ENCODE data around the gene KRTAP5-3. TPM values are rescaled to one million over a fixed set of nuclear protein-coding genes. Genes with fewer than 3 reads are reported as not detected.
"Not testable (repeated sequence)": the region's sequence is repeated elsewhere in the genome, so short reads cannot be mapped to it uniquely, and the experiment has no call there.

KRTAP5-3 gene
- total RNA-seq, 4 donors from 2014 or later: not detected

DNA sequence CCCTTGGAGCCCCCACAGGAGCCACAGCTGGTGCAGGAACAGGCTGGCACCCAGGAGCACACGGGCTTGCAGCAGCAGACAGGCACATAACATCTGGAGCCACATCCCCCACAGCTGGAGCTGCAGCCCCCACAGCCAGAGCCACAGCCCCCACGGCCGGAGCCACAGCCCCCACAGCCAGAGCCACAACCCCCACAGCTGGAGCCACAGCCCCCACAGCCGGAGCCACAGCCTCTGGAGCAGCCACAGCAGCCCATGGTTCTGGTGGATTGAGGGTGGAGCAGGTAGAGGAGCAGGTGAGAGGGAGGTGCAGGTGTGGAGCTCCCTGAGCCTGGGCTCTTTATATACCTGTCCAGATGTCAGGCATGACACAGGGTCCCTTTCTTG lies 10.3 kb downstream of the KRTAP5-3 start, which contains the start of gene KRTAP5-2:
Gene KRTAP5-2 (minus strand): TSS at position 301 of the 387 bp plus-strand sequence. CDS start 44 bp downstream, at position 257.
- TF ChIP-seq, protein P1, sequence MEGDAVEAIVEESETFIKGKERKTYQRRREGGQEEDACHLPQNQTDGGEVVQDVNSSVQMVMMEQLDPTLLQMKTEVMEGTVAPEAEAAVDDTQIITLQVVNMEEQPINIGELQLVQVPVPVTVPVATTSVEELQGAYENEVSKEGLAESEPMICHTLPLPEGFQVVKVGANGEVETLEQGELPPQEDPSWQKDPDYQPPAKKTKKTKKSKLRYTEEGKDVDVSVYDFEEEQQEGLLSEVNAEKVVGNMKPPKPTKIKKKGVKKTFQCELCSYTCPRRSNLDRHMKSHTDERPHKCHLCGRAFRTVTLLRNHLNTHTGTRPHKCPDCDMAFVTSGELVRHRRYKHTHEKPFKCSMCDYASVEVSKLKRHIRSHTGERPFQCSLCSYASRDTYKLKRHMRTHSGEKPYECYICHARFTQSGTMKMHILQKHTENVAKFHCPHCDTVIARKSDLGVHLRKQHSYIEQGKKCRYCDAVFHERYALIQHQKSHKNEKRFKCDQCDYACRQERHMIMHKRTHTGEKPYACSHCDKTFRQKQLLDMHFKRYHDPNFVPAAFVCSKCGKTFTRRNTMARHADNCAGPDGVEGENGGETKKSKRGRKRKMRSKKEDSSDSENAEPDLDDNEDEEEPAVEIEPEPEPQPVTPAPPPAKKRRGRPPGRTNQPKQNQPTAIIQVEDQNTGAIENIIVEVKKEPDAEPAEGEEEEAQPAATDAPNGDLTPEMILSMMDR (IDR thresholded peaks at IDR 0.05): no peak
- no peak for TF ChIP-seq POLR2A (IDR thresholded peaks at IDR 0.05)
- Histone ChIP-seq H3K4me3 (no peak within 1 kb of the TSS), H3K9me3 (no peaks in the 10 kb centered on the region), H3K27ac (no peak within 1 kb of the TSS), H3K4me1 (no peaks in the 10 kb centered on the region), H3K36me3 (no peaks in the 10 kb centered on the region), H3K27me3 (peaks cover 0 to 93% (median 0%) of the 10 kb centered on the region in 4 donors)
- DNase-seq: no peak
- intact Hi-C loops (cut with DNase I): no loop called here
- WGBS, 2 donors: 20 to 100% methylated on average over 1 to 2 of the region's 4 CpGs

DNA sequence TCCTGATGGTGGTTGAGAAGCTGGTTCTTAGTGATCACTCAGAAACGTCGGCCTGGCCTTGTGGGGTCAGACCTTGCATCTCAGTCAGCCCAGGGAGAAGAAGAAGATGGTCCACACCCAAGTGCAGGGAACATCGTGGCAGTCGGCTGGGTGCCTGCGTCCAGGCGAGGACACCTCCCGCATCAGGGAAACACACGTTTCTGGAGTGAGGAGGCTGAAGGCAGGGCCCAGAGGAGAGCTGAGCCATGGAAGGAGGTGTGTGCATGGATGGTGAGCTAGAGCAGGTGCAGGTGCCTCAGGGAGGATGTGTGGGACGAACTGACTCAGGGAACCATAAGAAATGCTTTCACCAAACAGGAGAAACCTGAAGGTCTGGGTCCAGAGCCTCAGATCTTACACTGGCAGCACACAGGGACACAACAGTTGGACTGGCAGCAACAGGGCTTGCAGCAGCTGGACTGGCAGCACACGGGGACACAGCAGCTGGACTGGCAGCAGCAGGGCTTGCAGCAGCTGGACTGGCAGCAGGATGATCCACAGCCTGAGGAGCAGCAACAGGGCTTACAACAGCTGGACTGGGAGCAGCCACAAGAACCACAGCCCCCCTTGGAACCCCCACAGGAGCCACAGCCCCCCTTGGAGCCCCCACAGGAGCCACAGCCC lies 10.8 kb downstream of the KRTAP5-3 start:
- no peak for DNase-seq
- H3K4me1 ChIP-seq: no peaks in the 10 kb centered on the region
- WGBS, 2 donors: 53 to 77% methylated on average over 4 to 7 of the region's 10 CpGs
- no peak overlapping the region for H3K4me3 ChIP-seq
- intact Hi-C loops (cut with DNase I): no loop called here
- no peaks in the 10 kb centered on the region for H3K9me3 ChIP-seq
- H3K27ac ChIP-seq: no peak overlapping the region
- TF ChIP-seq, protein P1 (IDR thresholded peaks at IDR 0.05): no peak
- TF ChIP-seq POLR2A (IDR thresholded peaks at IDR 0.05): no peak
- no peaks in the 10 kb centered on the region for H3K36me3 ChIP-seq
- H3K27me3 ChIP-seq: peaks cover 0 to 95% (median 0%) of the 10 kb centered on the region in 4 donors

DNA sequence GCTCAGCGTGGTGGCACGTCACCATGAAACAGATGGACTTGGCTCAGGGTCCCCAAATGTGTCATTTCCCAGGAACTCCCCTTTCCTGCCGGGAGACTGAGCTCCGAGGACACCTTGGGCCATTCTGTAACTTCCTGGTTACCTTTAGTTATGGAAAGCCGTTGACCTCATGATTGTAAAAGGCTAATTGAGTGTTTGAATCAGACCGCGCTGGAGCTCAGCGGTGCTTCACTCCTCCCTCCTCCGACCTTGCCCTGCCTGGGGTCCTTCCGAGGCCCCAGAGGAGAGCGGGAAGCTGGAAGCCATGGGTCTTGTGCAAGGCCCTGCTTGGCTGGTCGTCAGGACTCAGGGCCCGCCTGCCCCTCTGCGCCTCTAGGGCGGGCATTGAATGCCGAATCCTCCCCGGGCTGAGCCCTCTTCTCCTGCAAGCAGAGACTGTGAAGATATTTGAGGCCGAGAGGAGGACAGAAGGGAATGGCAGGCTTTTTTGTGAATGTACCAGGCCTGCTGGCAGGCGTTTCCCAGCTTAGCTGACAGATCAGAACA lies 11.6 kb downstream of the KRTAP5-3 start:
- WGBS, 2 donors: 51 to 67% methylated on average over 14 to 16 of the region's 19 CpGs
- DNase-seq; H3K36me3 ChIP-seq; H3K27ac ChIP-seq; H3K4me3 ChIP-seq; H3K9me3 ChIP-seq; intact Hi-C loops (cut with DNase I); H3K4me1 ChIP-seq: not testable (repeated sequence)
- H3K27me3 ChIP-seq: peaks cover 0 to 96% (median 0%) of the 10 kb centered on the region in 4 donors

DNA sequence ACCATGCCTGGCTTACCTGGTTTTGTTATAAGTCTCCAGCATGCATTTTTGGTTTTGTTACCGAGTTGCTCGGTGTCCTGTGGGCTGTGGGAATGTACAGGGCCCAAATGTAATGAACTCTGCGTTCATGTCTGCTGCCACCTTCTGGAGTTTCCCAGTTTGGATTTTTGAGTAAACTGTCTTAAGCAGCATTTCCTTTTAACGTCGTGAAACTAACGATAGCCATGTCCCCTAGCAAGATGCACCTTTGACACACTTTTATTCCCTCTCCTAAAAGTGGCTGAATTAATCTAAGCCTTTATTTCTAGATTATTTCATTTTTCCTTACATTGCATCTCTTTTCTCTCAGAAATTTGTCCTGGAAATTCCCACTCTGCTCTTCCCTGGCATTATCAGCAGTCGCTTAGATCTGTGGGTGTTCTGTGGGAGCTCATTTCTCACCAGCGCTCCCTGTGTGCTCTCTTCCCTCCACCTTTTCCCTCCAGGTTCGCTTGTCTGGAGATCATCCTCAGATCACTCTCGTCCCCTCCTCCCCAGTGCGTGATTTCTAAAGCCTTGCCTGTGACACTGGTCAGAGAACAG lies 12.2 kb downstream of the KRTAP5-3 start:
- H3K9me3 ChIP-seq; H3K27ac ChIP-seq; intact Hi-C loops (cut with DNase I); DNase-seq; H3K4me1 ChIP-seq; H3K4me3 ChIP-seq; H3K36me3 ChIP-seq: not testable (repeated sequence)
- H3K27me3 ChIP-seq: peaks cover 0 to 96% (median 0%) of the 10 kb centered on the region in 4 donors
- 39 to 60% methylated on average over 11 of the region's 11 CpGs for WGBS, 2 donors

DNA sequence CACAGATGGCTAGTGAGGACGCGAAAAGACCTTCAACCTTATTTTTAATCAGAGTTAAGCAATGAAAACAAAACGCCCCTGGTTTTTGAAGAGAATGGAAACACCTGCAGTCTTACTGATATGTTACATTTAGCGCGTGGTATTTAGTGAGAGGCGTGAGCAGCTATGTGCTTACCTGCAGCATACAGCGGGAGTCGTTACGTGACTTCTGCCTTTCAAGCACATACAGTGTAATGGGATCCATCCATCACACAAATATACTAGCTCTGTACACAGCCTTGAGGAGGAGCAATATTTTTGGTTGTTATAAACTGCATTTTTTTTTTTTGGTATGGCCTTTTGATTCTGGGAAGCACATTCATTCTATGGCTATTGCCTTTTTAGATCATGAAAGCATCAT lies 15.6 kb downstream of the KRTAP5-3 start:
- 43 to 67% methylated on average over 9 of the region's 9 CpGs for WGBS, 2 donors
- intact Hi-C loops (cut with DNase I): no loop called here
- Histone ChIP-seq H3K4me3 (no peak overlapping the region), H3K27ac (no peak overlapping the region), H3K4me1 (peaks cover 0 to 4% (median 4%) of the 10 kb centered on the region in 3 donors), H3K9me3 (no peaks in the 10 kb centered on the region), H3K36me3 (no peaks in the 10 kb centered on the region), H3K27me3 (peaks cover 0 to 77% (median 0%) of the 10 kb centered on the region in 4 donors)
- TF ChIP-seq POLR2A (IDR thresholded peaks at IDR 0.05): no peak
- TF ChIP-seq, protein P1 (IDR thresholded peaks at IDR 0.05): no peak
- DNase-seq: no peak

DNA sequence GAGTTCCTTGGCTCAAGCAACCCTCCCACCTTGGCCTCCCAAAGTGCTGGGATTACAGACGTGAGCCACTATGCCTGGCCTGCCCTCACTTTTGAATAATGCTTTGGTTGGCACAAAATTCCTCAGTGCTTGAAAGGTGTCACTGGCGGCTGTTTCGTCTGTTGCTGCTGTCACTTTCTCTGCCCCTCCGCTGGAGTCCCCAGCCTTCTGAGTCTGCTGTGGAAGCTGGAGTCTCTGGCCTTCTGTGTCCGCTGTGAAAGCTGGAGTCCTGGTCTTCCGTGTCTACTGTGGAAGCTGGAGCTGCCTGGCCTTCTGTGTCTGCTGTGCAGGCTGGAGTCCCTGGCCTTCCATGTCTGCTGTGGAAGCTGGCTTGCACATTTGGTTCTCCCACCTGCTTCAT lies 18.3 kb downstream of the KRTAP5-3 start:
- Histone ChIP-seq H3K4me1 (peaks cover 0 to 4% (median 4%) of the 10 kb centered on the region in 3 donors), H3K36me3 (no peaks in the 10 kb centered on the region), H3K27me3 (peaks cover 0 to 60% (median 0%) of the 10 kb centered on the region in 4 donors), H3K27ac (no peak overlapping the region), H3K9me3 (no peaks in the 10 kb centered on the region), H3K4me3 (no peak overlapping the region)
- DNase-seq: no peak
- 88 to 98% methylated on average over 5 to 6 of the region's 6 CpGs for WGBS, 2 donors
- intact Hi-C loops (cut with DNase I): no loop called here
- TF ChIP-seq, protein P1 (IDR thresholded peaks at IDR 0.05): no peak
- TF ChIP-seq POLR2A (IDR thresholded peaks at IDR 0.05): no peak

DNA sequence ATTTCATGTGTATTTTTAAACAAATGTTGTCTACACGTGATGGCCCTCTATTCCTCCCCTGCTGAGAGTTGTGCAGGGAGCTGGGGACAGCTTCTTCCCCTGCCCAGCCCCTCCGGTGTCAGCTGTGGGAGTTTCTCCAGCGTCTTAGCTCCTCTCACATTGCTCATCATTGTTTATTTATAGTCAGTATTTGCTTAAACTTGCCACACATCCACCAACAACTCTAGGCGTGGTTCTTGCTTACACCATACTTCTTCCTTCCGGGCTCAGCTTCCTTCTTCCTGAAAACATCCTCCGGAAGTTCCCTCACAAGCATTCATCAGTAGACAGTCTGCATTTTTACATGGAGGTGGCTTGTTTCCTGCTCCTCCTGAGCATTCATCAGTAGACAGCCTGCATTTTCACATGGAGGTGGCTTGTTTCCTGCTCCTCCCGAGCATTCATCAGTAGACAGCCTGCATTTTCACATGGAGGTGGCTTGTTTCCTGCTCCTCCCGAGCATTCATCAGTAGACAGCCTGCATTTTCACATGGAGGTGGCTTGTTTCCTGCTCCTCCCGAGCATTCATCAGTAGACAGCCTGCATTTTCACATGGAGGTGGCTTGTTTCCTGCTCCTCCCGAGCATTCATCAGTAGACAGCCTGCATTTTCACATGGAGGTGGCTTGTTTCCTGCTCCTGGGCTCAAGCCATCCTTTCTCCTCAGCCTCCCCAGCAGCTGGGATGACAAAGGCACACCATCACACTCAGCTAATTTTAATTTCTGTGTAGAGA lies 18.9 kb downstream of the KRTAP5-3 start:
- H3K36me3 ChIP-seq; H3K4me1 ChIP-seq; intact Hi-C loops (cut with DNase I); DNase-seq; H3K4me3 ChIP-seq; H3K9me3 ChIP-seq; H3K27ac ChIP-seq: not testable (repeated sequence)
- WGBS, 2 donors: 5 to 9% methylated on average over 6 to 7 of the region's 10 CpGs
- peaks cover 0 to 60% (median 0%) of the 10 kb centered on the region in 4 donors for H3K27me3 ChIP-seq

Measured in esophagus squamous epithelium (tissue), 5 donors.